ENCODE data around the gene PDE4B. TPM values are rescaled to one million over a fixed set of nuclear protein-coding genes. Genes with fewer than 3 reads are reported as not detected.

The PDE4B gene
- total RNA-seq, 3 donors from 2014 or later = 8.0 to 207 (median 54.4) TPM

DNA sequence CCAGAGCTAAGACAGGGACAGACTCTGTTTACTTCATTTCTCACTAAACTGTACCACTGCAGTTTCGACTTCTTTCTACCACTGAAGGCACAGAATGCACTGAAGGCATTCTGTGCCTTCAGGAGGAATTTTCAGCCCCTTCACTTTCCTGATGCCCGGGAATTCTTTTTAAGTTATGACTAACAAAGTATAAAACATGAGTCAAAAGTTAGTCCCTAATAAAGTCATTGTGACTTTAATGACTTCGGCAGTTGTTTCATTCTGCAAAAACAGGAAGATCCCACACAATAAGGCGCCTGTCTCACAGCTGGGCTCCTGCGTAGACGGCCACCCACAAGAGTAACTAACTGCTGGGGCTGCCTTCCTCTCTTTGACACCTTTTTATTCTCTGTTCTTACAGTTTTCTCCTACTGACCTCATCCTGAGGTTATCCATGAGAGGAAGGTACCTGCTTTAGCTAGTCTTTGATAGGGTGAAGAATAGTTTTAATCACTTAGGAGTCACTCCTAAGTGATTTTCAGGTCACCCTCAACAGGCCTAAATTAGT is 557.4 kb downstream of the PDE4B start:
- TF ChIP-seq POLR2AphosphoS5 (IDR thresholded peaks at IDR 0.05) (no peak), POLR2A (IDR thresholded peaks at IDR 0.05) (no peak)
- TF ChIP-seq, protein P1, sequence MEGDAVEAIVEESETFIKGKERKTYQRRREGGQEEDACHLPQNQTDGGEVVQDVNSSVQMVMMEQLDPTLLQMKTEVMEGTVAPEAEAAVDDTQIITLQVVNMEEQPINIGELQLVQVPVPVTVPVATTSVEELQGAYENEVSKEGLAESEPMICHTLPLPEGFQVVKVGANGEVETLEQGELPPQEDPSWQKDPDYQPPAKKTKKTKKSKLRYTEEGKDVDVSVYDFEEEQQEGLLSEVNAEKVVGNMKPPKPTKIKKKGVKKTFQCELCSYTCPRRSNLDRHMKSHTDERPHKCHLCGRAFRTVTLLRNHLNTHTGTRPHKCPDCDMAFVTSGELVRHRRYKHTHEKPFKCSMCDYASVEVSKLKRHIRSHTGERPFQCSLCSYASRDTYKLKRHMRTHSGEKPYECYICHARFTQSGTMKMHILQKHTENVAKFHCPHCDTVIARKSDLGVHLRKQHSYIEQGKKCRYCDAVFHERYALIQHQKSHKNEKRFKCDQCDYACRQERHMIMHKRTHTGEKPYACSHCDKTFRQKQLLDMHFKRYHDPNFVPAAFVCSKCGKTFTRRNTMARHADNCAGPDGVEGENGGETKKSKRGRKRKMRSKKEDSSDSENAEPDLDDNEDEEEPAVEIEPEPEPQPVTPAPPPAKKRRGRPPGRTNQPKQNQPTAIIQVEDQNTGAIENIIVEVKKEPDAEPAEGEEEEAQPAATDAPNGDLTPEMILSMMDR (IDR thresholded peaks at IDR 0.05) = no peak
- no peak for DNase-seq (ENCODE audit: low spot score in 2 of 2)
- no peaks in the 10 kb centered on the region for H3K36me3 ChIP-seq
- peak overlapping the region in 1 of 3 donors; percentile 41 for H3K4me3 ChIP-seq
- intact Hi-C loops (cut with DNase I; ENCODE audit: low total_unique reads) = loop anchor here (5.0 kb wide), 1 partner anchor 1203 kb away; the partner anchor contains the start of gene AK4
- no peaks in the 10 kb centered on the region for H3K27me3 ChIP-seq
- no peaks in the 10 kb centered on the region for H3K9me3 ChIP-seq
- peaks cover 4 to 9% of the 10 kb centered on the region in 2 donors for H3K4me1 ChIP-seq
- peak overlapping the region; percentile 80 to 83 for H3K27ac ChIP-seq

DNA sequence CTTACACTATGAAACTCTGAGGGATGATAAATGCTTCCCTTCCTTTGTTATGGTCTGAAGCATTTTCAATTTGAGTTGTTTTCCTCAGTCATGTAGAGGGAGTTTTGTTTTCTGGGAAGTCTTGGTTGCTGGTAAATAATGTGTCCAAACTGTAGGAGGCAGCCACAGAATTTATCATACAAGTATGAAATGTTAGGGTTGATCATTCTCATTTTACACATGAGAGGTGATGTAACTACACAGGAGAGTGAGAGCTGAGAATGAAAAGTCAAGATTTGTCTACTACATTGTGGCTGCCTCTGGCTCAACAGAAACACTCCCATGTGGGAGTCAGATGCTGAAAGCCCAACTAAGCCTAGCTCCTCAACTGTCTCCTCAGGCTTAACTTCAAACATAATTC is 558.8 kb downstream of the PDE4B start:
- H3K27me3 ChIP-seq = no peaks in the 10 kb centered on the region
- H3K36me3 ChIP-seq = no peaks in the 10 kb centered on the region
- peaks cover 4 to 9% of the 10 kb centered on the region in 2 donors for H3K4me1 ChIP-seq
- no peak for DNase-seq (ENCODE audit: low spot score in 2 of 2)
- peak overlapping the region in 1 of 3 donors; percentile 2 for H3K4me3 ChIP-seq
- TF ChIP-seq POLR2AphosphoS5 (IDR thresholded peaks at IDR 0.05) (no peak), POLR2A (IDR thresholded peaks at IDR 0.05) (no peak)
- TF ChIP-seq, protein P1 (IDR thresholded peaks at IDR 0.05) = no peak
- H3K9me3 ChIP-seq = no peaks in the 10 kb centered on the region
- H3K27ac ChIP-seq = peak overlapping the region; percentile 80 to 83
- intact Hi-C loops (cut with DNase I; ENCODE audit: low total_unique reads) = loop anchor here (5.0 kb wide), 1 partner anchor 1204 kb away; the partner anchor contains the start of gene AK4

DNA sequence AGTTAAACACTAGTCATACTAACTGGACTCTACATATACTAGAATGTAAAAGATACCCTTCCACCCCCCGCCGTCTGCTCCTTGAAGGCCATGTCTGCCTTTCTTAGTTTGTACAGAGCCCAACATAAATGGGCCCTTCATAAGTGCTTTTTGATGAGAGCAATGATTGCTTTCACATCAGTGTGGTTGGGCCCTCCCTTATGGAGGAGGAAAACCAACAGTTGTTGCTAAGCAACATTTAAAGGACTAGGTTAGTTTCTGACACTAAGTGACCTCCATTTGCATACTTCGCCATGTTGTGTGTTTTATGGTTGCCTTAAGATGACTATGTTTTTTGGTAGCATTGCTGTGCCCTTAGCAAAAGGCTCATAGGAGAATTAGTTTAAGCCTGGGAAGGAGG is 559.2 kb downstream of the PDE4B start:
- intact Hi-C loops (cut with DNase I; ENCODE audit: low total_unique reads) = loop anchor here (5.0 kb wide), 1 partner anchor 1205 kb away; the partner anchor contains the start of gene AK4

DNA sequence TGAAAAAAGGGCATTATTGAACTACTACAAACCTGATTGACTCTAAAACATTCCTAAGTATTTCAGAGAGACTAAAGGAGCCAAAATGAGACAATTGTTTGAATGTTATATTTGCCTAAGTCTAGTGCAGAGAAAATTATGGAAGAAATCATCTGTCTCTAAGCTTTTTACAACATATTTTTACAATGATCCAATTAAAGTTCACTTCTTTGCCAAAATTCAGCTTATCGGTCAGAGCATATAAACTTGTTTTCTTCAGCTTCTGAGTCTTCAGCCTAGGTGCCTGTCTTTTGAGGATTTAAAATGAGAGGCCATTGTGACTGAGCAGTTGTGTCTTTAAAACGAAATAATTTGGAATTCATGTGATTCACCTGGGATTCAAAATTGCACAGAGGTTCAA is 560.1 kb downstream of the PDE4B start:
- H3K4me1 ChIP-seq = peaks cover 4 to 9% of the 10 kb centered on the region in 2 donors
- peak overlapping the region; percentile 80 to 83 for H3K27ac ChIP-seq
- TF ChIP-seq POLR2AphosphoS5 (IDR thresholded peaks at IDR 0.05) (no peak), POLR2A (IDR thresholded peaks at IDR 0.05) (no peak)
- TF ChIP-seq, protein P1 (IDR thresholded peaks at IDR 0.05) = no peak
- H3K36me3 ChIP-seq = no peaks in the 10 kb centered on the region
- H3K9me3 ChIP-seq = no peaks in the 10 kb centered on the region
- H3K4me3 ChIP-seq = peak overlapping the region in 1 of 3 donors; percentile 41
- no peaks in the 10 kb centered on the region for H3K27me3 ChIP-seq
- intact Hi-C loops (cut with DNase I; ENCODE audit: low total_unique reads) = loop anchor here (5.0 kb wide), 1 partner anchor 1205 kb away; the partner anchor contains the start of gene AK4
- DNase-seq (ENCODE audit: low spot score in 2 of 2) = no peak

More for the DNA sequence above, 559.2 kb downstream of the PDE4B start:
- Histone ChIP-seq H3K9me3 (no peaks in the 10 kb centered on the region), H3K36me3 (no peaks in the 10 kb centered on the region), H3K27ac (peak overlapping the region; percentile 80 to 83), H3K4me3 (peak overlapping the region in 1 of 3 donors; percentile 2), H3K27me3 (no peaks in the 10 kb centered on the region), H3K4me1 (peaks cover 4 to 9% of the 10 kb centered on the region in 2 donors)
- TF ChIP-seq POLR2AphosphoS5 (IDR thresholded peaks at IDR 0.05) (no peak), POLR2A (IDR thresholded peaks at IDR 0.05) (no peak)
- TF ChIP-seq, protein P1 (IDR thresholded peaks at IDR 0.05) = no peak
- DNase-seq (ENCODE audit: low spot score in 2 of 2) = no peak

DNA sequence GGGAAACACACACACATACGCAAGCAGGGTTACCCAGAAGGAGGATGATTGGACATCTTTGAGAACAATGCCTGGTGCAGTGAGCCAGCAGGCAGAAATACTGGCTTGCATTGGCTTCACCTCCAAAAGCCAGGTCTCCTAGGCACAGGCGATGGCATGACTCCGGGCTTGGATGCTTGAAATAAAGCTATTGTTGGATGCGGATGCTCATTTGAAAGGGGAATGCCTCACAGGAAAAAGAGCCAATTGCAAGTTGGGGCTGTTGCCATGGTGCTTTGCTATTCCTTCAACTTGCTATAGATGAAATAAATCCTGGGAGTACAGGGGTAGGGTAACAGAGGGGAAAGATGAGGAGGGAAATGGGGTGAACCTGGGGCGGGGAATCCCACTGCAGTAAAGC is 560.6 kb downstream of the PDE4B start:
- Histone ChIP-seq H3K27me3 (no peaks in the 10 kb centered on the region), H3K36me3 (no peaks in the 10 kb centered on the region), H3K9me3 (no peaks in the 10 kb centered on the region), H3K4me1 (peaks cover 4 to 9% of the 10 kb centered on the region in 2 donors), H3K4me3 (peak overlapping the region in 1 of 3 donors; percentile 41), H3K27ac (peak overlapping the region; percentile 80 to 83)
- intact Hi-C loops (cut with DNase I; ENCODE audit: low total_unique reads) = loop anchor here (5.0 kb wide), 1 partner anchor 1206 kb away; the partner anchor contains the start of gene AK4
- DNase-seq (ENCODE audit: low spot score in 2 of 2) = no peak
- TF ChIP-seq POLR2A (IDR thresholded peaks at IDR 0.05) = no peak
- TF ChIP-seq, protein P1 (IDR thresholded peaks at IDR 0.05) = no peak
- no peak for TF ChIP-seq POLR2AphosphoS5 (IDR thresholded peaks at IDR 0.05)
